Measurements from ENCODE around the gene ATP6AP1.

GRCh38 chrX:154435171-154435733, 6.8 kb downstream of the ATP6AP1 start:
- TF ChIP-seq CTCF (IDR thresholded peaks at IDR 0.05) (no peak), POLR2A (IDR thresholded peaks at IDR 0.05) (no peak)

Measured in heart left ventricle (tissue), 13 donors.